Measurements from ENCODE around the gene GPRIN3.

GRCh38 chr4:89303814-89304388, 3.7 kb downstream of the GPRIN3 start:
- TF ChIP-seq, protein P1, sequence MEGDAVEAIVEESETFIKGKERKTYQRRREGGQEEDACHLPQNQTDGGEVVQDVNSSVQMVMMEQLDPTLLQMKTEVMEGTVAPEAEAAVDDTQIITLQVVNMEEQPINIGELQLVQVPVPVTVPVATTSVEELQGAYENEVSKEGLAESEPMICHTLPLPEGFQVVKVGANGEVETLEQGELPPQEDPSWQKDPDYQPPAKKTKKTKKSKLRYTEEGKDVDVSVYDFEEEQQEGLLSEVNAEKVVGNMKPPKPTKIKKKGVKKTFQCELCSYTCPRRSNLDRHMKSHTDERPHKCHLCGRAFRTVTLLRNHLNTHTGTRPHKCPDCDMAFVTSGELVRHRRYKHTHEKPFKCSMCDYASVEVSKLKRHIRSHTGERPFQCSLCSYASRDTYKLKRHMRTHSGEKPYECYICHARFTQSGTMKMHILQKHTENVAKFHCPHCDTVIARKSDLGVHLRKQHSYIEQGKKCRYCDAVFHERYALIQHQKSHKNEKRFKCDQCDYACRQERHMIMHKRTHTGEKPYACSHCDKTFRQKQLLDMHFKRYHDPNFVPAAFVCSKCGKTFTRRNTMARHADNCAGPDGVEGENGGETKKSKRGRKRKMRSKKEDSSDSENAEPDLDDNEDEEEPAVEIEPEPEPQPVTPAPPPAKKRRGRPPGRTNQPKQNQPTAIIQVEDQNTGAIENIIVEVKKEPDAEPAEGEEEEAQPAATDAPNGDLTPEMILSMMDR (conservative IDR thresholded peaks at IDR 0.05; ENCODE audit: low read depth, low read length) = no peak
- no peak for TF ChIP-seq EZH2 (IDR thresholded peaks at IDR 0.05; ENCODE audit: borderline replicate concordance, low read depth, low read length, poor library complexity, severe bottlenecking)

Data from A673 (cell line).